Stimulated activated CD4-positive, alpha-beta T cell treated with anti-CD3 and anti-CD28 coated beads, Interleukin-4, amount 100 ng/mL, for 4 hours (primary cell): ENCODE measurements around the gene C20orf141.
"Not testable (repeated sequence)": the region's sequence is repeated elsewhere in the genome, so short reads cannot be mapped to it uniquely, and the experiment has no call there.

ENCODE experiments used
- DNase-seq, 2 experiments: peaks; one replicate each; pipeline ENCODE4 v3.0.0-alpha.2; 2020

Gene C20orf141

DNA sequence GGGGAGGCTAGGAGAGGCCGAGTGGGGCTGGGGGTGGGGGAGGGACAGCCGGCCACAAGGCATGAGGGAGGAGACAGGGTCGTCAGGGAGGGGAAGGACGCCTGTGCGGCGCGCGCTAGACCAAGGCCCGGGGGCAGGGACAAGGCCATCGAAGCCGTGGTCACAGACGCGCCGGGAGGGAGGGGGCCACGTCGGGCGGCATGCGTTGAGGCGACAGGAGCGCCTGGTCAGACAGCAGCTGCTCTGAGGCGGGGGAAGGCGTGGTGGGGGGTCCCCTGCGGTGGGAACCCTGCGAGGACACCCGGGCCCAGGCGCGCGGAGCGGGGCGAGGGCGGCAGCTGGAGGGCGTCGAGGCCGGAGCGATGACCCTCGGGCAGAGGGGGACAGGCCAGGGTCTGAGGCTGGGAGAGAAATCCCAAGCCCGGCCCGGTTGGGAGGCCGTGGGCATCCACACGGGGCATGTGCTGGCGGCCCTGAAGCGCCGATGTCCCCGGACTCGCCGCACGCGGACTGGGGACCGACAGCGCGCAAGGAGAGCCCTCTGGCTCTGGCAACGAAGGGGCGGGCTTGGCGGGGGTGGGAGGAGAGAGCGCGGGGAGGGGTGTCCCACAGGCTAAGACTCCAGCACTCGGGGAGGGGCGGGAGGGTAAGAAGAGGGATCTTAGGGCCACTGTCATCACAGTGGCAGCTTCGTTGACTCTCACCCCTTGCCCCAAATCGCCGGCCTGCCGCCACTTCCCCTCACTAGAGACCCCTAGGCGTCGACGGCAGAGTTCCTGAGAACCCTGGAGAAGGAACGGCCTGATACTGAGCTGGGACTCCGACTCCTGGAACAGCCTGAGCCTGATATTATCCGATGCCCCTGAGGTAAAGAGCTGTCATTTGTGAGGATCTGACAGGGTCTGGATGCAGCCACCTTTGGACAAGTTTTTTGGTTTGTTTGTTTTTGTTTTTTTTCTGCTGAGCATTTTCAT lies 6.4 kb downstream of the C20orf141 start:
- DNase-seq = no peak

DNA sequence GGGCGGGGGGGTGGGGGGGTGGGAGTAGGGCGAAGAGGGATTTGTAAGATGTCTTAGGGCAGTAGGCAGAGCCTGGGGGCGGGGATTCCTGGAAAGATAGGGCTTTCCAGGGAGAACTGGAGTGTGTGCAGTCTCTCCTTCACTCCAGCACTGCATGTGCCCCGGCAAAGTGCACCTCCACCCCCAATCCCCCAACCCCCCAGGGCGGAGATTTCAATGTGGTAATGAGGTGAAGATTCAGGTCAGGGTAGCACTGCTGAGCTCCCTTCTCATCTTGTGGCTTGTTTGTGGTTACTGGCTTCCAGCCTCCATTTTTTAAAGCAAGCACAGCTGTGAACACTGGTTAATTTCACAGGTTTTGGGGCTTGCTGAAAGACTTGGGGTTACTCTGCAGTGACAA lies 7.3 kb downstream of the C20orf141 start:
- DNase-seq = no peak

DNA sequence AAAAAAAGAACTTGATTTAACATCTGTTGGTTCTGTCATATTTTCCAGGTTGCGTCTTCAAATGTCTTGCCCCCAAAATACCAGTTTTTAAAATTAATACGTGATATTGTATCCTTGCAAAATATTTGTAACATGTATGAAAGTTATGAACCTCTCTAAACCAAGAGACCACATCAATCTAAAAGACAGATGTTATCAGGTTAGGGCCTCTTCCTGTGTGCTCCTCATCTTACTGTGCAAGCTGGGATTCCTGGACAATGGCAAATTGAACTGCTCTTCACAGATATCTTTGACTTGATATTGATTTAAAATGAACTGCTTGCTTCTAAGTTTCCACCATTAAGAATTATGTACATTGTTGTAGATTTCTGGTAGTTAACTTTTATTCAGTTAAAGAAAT lies 11.0 kb downstream of the C20orf141 start:
- DNase-seq = no peak

DNA sequence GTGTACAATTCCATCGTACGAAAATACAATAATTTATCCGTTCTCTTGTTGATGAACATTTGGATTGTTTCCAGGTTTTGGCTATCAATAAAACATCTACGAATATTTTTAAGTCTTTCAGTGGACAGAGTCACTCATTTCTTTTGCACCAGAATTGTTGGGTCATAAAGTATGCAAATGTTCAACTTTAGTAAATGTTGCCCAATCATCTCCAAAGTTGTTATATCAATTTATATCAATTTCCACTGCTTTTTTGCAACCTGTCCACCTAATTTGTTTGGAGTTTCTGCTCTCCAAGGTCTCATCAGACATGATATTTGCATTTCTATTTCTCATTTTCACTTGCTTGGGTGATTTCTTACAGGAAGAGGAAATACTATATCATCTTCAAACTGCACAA lies 11.9 kb downstream of the C20orf141 start:
- no peak for DNase-seq

DNA sequence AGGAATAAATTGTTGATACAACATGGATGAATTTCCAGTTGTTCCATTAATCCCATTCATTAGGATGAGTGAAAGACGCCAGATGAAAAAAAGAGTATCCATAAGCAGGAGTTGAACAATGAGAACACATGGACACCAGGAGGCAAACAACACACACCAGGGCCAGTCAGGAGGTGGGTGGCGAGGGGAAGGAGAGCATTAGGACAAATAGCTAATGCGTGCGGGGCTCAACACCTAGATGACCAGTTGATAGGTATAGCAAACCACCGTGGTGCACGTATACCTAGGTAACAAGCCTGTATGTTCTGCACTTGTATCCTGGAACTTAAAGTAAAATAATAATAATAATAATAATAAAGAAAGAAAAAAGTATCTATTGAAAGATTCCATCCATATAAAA lies 14.6 kb downstream of the C20orf141 start:
- DNase-seq = no peak

DNA sequence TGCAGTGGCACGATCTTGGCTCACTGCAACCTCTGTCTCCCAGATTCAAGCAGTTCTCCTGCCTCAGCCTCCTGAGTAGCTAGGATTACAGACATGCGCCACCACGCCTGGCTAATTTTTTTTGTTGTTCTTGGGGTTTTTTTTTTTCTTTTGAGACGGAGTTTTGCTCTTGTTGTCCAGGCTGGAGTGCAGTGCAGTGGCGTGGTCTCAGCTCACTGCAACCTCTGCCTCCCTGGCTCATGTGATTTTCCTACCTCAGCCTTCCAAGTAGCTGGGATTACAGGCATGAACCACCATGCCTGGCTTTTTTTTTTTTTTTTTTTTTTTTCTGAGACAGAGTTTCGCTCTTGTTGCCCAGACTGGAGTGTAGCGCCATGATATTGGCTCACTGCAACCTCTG lies 16.4 kb downstream of the C20orf141 start:
- DNase-seq = not testable (repeated sequence)

DNA sequence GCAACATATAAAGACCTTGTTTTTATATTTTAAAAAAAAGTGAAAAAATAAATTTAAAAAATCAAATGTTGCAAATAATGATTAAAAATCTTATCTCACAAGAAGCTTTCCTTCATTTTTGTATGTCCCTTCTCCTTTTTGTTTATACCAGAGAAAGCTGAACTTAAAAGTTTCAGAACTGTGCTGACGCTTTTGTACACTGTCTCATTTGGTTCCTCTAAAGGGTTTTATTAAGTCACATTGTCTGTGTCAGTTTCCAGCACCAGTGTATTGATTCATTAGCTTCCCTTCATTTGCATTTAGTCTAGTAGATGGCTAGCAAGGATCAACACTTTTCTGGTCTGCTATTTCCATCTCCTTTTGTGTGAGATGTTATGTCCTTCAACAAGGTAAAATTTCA lies 19.0 kb downstream of the C20orf141 start:
- no peak for DNase-seq

DNA sequence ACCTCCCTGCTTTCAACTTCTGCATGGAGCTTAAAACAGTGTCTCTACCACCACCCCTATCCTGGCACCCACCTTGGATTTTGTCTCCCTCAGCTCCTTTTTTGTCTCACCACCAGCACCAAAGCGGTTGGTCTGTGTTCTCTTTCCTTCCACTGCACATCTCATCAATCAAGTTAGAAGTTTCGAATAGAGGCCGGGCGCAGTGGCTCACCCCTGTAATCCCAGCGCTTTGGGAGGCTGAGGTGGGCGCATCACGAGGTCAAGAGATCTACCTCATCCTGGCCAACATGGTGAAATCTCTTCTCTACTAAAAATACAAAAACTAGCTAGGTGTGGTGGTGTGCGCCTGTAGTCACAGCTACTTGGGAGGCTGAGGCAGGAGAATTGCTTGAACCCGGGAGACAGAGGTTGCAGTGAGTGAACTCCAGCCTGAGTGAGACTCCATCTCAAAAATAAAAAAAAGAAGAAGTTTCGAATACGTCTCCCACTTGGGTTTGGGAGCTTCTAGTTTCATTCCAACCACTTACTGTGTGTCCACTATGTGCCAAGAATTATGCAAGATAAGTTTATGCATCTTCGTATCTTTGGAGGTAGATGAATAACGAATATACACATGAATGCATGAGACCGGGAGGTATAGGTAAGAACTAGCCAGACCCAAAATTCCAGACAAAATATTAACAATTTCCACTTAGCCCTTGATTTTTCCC lies 19.8 kb downstream of the C20orf141 start:
- DNase-seq = no peak

DNA sequence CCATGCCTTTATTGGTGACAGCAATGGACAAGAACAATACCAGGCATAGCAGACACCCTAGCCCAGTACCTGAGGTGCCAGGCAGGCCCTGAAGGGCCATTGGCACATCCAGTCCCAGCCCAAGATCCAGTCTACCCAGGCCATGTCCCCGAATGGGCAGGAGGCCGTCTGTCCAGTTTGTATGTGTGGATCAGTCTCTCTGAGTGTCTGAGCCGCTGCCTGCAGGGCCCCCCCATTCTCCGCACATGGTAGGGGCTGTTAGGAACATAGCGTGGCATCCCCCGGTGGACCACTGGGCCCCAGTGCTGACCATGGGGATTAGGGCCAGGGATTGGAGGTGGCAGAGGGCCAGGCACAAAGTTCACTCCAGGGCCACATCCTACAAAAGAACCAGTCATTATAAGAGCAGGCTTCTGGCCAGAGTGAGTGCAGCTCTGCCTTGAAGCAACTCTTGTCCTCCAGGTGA lies 20.6 kb downstream of the C20orf141 start:
- no peak for DNase-seq

DNA sequence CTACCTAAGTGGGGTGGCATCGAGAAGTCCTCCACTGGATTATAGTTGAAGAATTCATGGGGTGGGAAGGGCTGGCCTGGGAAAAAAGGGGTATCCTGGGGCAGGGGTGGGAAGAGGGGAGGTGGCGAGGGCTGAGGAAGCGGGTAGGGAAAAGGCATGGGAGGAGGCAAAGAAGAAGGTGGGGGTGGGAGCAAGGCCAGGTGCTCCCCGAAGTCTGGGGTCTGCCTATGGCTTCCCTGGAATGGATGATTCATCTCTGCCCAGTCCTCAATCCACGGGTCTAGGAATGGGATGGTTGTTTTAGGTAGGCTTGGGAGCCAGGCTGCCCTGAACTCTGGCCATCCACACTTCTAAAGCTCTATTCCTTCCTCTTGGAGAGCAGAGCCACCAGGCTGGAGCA lies 21.2 kb downstream of the C20orf141 start:
- no peak for DNase-seq

DNA sequence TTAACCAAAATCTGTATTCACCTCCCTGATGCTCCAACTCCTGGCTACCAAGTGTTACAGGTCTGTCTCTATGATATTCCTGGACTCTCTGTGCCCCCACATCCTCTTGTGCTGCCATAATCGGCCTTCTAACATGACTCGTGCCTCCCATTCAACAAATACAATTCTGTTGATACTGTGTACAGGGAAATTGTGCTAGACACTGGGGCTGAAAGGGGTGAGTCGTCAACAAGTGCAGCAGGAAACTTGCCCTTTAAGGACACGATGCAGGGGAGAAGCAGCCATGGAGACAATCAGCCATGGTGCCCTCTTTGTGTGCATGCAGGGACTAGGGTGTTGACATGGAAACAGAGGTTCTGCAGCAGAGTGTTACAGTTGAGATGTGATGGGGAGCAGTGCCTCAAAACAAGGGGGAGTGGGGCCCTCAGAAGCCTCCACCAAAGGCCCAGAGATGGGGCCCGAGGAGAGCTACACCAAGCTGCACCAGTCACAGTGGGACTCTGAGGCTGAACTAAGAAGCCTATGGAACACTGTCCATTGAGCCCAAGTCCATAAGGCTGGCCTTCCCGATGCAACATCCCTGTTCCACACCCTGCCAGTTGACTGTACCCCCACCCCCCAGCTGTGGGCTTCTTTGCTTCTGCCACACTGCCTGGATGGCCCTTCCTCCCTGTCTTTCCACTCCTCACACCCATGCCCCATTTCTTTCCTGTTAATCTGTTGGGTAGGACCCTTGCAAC lies 22.6 kb downstream of the C20orf141 start:
- DNase-seq = no peak

DNA sequence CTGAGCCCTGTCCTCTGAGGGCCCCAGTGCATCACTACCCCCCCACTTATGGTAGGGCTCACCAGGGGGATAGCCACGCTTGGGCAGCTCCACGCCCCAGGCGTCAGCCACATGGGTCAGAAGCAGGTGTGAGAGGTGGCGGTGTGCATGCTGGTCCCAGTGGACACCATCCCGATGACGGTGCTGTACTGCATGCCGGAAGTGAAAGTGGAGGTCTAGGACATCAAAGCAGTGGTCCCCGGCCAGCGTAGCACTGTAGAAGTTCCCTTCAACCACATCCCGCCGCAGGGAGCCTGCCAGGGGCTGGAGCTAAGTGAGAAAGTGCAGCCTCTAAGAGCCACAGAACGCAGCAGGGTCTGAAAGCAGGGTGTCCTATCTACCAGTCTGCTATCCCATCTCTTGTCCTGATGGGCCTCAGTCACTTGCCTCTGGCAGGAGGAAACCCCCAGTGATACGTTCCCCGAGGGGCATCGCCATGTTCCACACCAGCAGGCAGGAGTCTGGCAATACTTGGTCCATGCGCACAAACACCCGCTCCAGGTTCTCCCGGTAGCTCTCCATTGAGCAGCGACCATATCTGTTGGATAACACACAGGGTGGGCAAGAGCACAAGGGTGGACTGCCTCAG lies 23.5 kb downstream of the C20orf141 start:
- no peak for DNase-seq

DNA sequence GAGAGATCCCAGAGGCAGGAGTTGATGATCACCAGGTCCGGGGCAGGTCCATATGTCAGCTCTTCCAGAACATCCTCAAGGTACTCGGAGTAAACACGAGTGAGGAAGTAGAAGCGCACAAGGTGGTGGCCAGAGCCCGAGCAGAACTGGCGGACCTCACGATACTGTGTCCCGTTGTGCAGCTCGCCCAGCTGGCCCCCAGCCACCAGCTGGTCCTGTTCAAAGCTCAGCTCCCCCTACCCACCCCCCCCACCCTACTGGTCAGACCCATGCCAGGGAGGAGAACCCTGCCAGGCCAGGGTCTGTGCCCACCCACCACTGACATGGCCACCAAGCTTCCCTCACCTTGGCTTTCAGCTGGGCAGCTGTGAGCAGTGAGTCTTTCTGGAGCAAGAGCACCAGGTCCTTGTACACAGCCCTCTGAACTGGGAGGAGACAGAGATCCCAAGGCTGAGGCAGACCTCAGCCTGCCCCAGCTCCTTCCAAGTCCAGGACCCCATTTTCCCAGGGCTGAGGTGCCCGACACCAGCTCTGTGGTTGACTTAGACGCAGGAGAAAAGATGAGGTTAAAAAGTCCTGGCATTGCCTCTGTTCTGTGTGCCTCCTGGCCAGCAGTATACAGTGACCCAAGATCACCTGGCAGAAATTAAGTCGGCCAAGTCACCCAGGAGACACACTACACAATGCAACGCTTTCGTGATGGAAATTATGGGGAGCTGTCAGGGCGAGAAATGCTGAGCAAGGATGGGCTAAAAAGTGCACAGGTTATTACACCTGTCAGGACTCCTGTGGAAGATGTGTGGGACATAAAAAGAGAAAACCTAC lies 24.3 kb downstream of the C20orf141 start:
- DNase-seq = no peak

DNA sequence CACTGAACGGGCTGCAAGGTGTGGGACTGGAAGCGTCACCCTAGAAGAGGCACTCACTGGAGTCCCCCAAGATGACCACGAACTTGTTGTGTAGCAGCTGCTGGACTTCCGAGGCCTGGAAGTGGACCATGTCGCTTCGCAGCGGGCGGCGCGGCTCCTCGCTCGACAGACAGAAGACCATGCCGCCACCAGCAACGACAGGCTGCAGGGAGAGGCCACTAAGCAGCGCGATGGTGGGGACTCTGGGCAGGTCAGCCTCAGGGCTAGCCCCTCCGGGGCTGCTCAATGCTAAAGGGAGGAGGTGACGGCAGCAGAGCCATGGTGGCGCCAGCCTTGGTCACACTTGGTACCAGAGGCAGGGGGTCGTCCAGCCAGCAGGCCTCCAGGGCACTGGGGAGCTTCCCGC lies 24.9 kb downstream of the C20orf141 start:
- no peak for DNase-seq

DNA sequence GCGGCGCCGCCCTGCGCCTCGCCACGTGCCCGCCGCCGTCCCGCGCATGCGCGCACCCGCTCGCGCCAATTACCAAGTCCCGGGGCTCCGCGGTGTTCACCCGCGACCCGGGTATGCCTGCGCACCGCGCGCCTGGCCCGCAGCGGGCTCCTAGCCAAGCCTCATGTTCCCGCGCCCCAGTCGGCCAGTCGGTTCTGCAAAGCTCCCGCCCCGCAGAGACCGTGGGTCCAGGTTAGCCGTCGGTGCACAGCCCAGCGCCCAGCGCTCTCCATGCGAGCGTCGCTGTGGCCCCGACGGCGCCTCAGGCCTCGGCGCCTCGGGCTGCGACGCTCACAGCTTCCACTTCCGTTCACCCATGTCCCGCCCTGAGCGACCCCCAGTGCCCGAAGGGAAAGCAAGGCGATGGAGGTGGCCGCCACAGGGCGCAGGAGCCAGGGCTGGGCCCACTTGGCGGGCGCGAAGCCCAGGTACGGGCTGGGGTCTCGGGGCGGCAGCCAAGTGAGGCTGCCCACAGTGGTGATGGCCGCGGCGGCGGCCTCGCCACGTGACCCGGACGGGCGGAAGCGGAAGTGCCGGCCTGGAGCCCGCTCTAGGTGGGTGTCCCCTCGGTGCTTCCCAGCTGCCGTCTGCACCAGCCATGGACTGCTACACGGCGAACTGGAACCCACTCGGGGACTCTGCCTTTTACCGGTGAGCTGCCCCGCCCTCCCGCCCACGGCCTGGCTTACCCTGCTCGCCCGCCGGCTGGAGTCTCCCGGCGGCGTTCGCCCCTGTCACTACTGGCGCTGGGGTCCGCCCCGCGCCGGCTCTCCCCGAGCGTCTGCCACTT lies 25.6 kb downstream of the C20orf141 start, which contains the start of the genes PCED1A and VPS16:
Gene PCED1A (minus strand): TSS at position 518 of the 829 bp plus-strand sequence. CDS start 743 bp downstream, outside the sequence.
Gene VPS16 (plus strand): TSS at position 608 of the 829 bp plus-strand sequence. CDS start 30 bp downstream, at position 638.
- DNase-seq = peak; percentile 87

DNA sequence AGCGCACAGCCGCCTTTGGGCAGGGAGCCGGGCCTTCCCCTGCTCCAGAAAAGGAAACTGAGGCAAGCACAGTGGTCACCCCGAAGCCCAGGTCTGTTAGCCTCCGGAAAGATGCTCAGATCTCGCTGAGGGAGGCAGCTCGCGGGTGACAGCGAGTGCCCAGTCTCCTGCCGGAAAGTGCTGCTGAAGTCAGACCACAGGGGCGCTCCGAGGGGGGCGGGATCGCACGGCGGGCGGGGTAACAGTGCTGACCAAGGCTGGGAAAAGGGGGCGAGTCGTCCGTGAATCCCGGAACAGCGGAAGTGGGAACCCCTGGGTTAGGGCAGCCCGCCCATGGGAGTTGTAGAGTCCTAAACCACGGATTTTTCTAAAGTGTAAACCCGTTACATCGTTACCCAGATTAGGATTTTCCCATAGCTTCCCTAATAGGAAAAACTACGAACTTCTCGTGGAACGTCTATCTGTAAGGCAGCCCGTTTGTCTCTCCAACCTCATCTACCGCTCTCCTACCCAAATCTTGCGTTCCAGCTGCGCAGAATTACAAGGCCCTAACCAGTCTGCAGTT lies 26.3 kb downstream of the C20orf141 start:
- DNase-seq = peak in 1 of 2 experiments; percentile 28

DNA sequence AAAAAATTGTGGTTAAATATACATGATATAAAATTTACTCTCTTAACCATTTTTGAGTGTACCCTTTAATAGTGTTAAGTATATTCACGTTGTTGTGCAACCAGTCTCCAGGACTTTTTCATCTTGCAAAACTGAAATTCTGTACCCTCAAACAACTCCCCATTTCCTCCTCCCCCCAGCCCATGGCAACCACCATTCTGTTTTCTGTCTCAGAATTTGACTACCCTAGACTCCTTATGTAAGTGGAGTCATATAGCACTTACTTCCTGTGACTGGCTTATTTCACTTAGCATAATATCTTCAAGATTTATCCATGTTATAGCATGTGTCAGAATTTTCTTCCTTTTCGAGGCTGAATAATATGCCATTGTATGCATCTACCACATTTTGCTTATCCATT lies 30.8 kb downstream of the C20orf141 start:
- DNase-seq = no peak

DNA sequence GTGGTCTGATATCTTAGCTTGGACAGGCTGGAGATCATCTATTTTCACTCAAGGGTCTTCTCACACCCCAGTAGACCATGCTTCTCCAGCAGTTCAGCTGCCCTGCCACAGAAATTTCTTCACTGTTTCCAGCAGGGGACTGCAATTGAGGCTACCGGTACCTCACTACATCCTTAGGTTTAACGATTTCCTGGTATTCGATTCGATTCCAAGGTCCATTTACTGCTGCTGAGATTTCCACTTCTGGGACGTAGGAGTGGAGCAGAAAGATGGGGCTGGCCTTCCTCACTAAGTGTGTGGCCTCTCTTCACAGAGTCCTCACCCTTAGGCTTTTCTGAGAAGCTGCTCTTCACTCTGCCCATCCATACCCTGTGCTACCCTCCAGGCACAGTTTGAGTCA lies 31.9 kb downstream of the C20orf141 start:
- no peak for DNase-seq

DNA sequence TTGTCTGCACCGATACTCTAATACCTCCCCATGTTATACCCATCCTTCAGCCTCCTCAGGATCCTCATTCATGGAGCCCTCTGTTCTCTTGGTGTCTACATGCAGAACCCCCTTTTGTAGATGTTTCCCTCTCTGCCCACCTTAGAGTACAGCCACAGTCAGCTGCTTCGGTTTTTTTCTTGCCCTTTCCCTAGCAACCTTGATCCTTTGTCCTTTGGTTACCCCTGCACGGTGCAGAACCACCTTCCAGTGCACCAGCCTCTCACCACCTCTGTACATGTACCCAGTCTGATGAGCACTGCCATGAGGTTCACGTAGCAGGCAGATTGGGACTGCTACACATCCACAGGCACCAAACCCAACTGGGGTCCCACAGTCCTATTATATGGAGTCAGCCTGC lies 33.0 kb downstream of the C20orf141 start:
- DNase-seq = no peak

DNA sequence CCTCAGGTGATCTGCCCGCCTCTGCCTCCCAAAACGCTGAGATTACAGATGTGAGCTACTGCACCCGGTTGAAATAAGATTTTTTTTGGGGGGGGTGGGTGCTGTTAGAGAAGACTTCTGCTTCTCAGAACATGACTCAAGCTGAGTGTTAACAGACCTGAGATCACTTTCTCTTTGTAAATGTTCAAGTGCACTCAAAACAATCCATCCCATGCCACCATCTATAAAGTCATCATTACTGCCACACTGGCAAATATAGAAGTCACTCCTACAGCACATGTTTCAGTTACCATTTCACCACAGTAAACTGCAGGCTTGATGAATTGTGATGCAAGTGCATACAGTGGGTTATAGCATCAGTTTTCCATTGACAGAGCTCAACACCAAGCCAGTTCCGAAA lies 34.7 kb downstream of the C20orf141 start:
- DNase-seq = no peak
